ENCODE data around the gene SLC25A26. TPM values are rescaled to one million over a fixed set of nuclear protein-coding genes. Genes with fewer than 3 reads are reported as not detected.

SLC25A26 gene
- total RNA-seq, 1 donor from 2014 or later = 20.7 TPM

DNA sequence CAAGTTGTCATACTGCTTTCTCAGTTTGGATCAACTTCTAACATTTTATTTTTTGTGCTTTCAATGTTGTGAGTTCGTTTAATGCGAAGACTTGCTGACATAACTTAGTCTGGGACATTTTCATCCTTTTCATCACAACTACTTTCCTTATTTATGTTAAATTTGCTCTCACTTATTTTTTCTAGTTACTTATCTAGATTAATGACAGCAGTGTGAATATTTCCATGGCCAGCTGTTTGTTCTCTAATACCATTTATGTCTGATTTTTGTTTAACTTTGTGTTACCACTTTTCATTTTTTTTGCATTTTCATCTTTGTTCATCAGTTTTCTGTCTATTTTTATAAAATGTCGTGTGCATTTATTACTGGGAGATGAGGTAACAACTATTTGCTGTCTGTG lies 6.2 kb downstream of the SLC25A26 start:
- no peak for DNase-seq (ENCODE audit: low read depth)

DNA sequence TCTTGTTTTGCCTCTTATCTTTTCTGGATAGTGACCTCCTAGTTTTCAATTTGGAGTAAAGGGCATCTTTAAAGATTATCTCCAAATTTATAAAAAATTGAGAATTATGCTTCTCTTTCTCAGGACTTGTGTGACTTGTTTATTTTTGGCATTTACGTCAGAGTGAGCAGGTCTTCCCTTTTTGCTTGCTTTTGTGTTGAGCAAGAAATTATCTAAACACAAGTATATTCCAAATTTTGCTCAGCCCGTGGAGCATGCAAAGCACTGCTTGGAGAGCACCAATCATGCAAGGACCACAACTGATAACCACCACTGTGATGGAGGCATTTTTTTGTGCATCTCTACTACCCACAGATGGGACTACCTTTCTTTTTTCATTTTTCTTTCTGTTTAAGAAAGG lies 7.1 kb downstream of the SLC25A26 start:
- no peak for DNase-seq (ENCODE audit: low read depth)

DNA sequence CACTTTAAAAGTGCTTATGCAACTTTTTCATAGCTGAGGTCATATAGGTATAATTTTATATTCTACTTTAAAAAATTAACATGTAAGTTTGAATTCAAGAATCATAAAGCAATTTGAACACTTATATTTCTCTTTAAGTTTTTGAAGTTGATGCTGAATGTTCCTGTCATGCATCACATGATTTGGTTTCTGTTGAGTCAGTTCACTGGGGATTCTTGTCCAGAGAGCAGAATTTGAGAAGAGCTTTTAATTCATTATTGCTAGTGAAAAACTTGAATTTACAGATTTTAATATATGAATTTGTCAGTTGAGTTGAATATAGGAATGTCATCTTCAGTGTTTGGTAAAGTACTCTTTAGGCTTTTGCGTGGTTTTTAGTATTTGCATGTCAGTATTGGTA lies 7.9 kb downstream of the SLC25A26 start:
- peak; percentile 20 for DNase-seq (ENCODE audit: low read depth)

DNA sequence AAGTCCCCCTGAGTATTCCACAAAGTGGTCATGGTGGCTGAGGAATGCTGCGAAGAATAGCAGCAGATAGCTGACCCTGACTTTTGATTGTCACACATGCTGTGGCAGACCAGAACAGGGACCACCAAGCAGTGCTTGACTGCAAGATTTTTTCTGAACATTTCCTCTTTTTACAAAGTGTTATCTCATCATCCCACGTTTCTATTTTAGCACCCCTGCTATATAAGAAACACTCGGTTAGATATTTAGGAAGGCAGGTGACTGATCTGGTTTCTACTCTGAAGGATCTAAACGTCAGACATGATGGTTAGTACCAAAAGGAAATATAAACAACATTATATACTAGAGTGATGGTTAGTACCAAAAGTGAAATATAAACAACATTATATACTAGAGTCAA lies 9.1 kb downstream of the SLC25A26 start:
- no peak for DNase-seq (ENCODE audit: low read depth)

DNA sequence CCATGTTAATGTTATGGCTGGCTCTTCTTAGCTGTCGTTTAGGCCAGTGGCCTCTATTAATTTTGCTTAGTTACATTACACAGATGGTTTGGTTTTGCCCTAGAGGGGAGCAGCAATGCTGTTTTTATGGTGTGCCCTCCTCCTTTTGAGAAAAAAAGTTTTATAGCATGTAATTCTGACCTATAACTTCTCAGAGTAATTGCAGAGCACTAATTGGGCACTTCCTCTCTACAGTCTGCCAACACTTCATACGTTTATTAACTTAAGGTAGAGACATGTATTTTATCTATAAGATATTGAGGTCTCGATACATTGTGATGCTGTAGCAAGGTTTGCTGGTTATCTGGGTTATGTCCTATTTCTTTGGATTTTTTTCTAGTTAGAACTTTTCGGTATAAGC lies 12.2 kb downstream of the SLC25A26 start:
- DNase-seq (ENCODE audit: low read depth) = no peak

DNA sequence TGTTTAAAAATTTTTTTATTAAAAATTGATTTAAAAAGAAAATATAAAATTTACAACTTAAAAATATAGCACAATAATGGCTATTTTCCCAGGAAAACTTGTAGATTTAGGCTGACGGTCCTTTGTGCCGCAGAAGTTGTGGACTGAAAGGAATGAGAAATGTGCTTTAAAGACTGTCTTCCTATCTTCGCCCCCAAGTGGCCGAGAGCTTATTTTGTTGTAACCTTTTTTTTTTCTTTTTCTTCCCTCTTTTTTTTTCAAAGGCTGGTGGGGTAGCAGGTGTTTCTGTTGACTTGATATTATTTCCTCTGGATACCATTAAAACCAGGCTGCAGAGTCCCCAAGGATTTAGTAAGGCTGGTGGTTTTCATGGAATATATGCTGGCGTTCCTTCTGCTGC lies 15.5 kb downstream of the SLC25A26 start:
- DNase-seq (ENCODE audit: low read depth) = no peak

DNA sequence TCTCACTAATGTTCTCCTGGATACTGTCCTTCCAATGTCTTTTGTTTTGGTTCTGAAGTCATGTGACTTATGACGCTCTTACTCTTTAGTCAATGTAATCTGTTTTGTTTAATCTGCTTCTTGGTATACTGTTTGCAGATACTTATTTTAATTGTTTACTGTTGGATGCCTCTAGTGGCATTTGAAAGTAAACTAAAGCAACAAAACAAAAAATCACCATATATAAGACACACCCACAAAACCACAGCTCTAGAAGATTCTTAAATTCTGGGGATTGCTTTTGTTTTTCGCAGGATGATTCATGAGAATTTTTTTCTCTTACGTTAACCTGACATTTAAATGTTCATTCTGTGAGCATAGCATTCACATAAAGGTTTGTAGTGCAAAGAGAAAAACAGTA lies 16.8 kb downstream of the SLC25A26 start:
- no peak for DNase-seq (ENCODE audit: low read depth)

DNA sequence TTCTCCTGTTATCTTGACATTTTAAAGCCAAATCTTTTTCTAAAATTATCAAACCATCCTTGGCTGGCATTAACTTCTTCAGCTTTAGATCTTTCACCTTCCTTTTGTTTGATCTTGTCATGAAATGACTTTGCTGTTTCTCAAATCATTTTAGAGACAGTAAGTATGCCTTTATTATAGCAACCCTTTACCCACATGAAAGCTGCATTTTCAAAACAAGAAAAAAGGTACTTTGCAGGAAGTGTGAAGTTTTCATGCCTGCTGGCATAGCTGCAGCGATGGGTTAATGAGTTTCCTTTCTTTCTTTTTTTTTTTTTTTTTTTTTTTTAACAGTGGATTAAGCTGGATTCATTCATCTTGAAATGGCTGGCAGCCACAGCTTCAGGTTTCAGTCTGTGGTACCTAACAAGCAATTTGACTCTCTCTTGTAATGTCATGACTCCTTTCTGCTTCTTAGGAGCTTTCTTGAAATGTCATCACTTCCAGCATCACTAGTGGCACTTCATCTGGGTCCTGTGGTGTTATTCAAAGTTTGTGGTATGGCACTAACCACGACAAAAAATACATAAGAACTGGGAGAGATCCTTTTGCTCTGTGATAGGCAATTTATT lies 18.8 kb downstream of the SLC25A26 start:
- no peak for DNase-seq (ENCODE audit: low read depth)

DNA sequence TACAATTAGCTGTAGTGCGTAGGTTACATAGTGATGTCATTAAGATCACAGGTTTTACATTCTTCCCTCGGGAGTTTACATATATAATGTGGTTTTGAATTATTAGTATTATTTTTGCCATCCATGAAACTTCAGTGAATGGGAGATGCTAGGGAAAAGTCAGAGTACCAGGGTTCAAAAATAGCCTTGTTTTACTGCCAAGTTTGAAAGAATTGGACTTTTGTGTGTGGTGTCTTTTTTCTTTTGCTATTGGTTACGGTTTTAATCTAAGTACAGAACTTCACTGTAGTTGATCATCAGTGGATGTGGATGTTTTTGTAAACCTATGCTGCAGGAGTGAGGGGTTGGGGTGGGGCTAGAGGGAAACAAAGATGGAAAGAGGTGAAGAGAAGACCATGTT lies 20.7 kb downstream of the SLC25A26 start:
- DNase-seq (ENCODE audit: low read depth) = no peak

DNA sequence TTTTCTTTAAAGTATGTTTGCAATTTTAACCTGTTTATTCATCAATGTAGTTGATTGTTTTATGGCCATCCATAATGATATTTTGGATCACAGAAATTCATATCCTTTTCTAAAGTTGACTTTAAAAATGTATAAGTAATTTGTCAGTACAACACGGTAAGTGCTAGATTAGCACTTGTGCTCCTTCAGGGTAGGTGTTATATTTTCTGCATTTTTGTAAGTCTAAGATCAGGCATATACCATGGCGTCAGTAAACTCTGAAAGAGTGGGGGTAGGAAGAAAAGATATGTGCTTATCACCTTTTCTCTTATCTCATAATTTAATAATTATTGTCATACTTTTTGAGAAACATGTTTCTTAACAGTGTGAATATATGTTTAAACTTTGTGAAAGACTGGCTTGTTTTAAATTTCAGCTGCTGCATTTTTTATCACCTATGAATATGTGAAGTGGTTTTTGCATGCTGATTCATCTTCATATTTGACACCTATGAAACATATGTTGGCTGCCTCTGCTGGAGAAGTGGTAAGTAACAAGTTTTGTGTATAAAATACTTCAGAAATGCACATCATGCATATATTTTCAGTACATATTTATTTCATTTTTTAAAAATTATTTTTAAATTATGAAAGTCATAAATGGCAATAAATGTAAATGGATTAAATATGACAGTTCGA lies 22.1 kb downstream of the SLC25A26 start:
- DNase-seq (ENCODE audit: low read depth) = no peak

DNA sequence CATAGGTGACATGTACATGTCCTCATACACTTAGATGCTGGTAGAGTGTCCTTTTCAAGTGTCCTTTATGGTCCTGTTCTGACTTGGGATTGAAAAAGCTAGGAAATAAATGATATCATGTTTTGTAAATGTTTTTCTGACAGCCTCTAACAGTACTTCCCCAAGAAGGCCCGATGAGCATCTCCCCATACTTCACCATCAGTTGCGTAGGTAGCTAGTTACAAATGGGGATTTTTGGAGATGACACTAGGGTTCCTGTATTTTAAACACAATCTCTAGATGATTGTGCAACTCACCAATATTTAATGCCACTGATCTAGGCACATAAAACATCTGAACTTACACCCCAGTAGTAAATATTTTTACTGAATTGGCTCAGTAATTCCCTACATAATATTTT lies 27.8 kb downstream of the SLC25A26 start:
- DNase-seq (ENCODE audit: low read depth) = no peak

DNA sequence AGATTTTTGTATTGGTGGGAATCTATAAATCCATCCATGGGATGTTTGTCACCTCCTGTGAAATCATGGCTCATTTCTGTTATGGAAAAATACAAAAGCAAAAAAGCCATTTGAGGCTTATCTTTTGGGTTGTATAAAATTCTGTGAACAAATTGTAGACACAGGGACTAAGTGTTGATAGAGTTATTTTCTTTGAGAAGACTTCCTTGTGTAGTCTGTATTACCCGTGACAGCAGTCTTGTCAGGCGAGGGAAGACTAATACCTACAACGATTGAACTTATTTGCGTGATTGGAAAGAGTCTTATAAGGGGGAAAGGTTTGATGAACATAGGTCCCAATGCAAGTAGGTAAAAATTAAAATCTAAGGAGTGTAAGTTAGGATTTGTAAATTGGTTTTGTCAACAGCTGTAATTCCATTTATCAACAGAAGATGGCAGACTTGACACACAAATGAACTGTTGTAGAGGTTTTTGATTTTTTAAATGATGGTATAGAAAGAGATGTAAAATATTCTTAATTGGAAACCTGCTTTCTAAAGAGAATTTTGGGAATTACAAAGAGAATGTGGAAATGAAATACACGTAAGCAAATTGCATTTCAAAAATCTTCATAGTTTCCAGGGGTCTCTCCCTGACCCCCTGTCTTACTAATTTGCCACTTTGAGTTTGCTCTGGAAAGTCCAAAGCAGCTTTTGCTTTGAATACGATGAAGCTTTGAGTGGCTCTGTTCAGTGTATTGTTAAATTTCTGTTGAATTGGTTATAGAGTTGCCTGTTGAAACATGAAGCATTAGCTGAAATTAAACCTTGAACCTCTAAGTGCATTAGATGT lies 33.2 kb downstream of the SLC25A26 start:
- peak; percentile 60 for DNase-seq (ENCODE audit: low read depth)

DNA sequence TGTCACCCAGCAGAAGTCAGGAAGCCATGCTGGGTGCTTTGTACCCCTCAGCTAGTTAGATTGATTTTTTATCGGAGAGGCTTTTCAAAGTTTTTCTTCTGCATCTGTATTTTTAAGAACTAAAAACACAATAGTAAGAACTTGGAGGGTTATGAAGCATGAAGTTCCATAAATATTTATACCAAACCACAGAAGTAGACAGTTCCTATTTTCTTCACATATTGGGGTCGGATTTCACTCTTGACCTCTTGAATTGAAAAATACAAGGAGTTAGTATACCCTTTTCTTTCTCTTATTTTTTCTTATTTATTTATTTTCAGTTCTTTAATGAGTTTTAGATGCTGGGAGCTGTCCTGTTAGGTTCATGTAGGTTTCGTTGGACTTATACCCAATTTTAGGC lies 35.1 kb downstream of the SLC25A26 start:
- DNase-seq (ENCODE audit: low read depth) = peak; percentile 29

DNA sequence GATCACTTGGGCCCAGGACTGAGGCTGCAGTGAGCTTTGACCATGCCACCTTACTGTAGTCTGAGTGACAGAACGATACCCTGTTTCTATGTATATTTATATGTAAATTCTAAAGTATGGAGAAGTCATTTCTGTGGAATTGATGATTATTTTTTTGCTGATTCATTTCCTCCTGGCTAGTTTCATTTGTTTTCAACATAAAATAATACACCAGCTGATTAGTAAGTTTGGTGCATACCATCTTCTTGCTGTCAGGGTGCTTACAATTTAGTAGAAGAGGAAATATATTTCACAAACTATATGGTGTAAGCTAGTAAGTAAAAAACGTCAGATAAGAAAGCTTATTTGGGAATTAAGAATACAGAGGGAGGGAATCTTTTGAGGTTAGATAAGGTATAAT lies 36.0 kb downstream of the SLC25A26 start:
- no peak for DNase-seq (ENCODE audit: low read depth)

DNA sequence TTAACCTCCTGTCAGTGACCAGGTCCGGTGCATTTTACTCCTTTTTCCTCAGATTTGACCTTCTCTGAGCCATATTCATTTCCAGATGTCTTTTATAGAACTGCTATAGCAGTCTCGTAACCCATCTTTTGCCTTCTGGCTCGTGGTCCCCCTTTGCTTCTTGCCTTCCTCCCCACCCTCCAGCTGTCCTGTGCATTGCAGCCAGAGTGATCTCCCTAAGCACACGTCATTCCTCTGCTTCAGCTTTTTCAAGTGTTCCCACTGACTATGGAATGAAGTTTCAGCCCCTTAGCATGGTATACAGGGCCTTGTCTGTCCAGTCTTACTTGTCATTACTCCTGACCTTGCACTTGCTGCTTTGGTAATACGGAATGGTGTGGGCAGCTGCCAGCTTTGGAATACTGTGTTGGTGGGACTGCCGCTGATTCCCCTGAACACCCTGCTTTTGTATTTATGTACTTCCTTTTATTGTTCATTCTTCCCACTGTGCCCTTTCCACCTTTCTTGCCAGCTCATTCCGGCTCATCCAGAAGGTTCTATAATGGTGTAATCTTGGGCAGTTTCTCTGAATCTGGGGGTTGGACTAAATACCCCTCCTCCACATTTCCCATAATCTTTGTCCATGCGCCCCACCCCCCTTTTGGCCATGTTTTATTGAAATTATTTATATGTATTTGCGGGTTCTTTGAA lies 38.9 kb downstream of the SLC25A26 start:
- DNase-seq (ENCODE audit: low read depth) = peak; percentile 37

DNA sequence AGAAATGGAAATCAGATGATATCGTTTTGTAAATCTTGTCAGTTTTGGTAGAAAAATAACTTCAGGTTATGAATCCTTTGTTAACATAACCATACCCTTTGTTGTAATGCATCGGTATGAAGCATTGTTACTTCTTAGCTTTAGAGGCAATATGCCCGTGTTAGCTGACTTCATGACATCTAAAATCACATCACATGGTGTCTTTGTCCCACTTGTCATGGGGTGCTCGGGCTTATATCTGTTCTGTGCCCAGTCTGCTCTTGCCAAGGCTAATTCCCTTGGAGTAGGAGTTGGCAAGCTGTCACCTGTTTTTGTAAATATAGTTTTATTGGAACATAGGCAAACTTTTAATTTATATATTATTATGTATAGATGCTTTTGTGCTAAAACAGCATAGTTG lies 39.6 kb downstream of the SLC25A26 start:
- no peak for DNase-seq (ENCODE audit: low read depth)

DNA sequence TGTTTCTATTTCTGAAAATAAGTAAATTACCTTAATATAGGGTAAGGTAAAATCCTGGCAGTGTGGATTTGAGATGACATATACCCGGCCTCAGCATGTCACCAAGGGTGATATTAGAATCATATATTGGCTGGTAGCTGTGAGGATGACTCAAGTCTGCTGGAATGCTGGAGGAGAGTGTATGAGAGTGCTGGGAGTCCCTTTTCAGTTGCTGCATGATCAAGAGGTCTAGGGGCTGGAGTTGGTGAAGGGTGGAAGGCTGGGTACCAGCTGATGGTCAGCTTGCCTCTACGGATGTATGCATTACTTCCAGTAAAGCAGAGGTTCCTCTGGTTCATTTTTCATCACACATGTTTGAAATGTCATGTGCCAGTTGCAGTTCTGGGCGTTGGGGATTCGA lies 40.6 kb downstream of the SLC25A26 start:
- peak; percentile 42 for DNase-seq (ENCODE audit: low read depth)

DNA sequence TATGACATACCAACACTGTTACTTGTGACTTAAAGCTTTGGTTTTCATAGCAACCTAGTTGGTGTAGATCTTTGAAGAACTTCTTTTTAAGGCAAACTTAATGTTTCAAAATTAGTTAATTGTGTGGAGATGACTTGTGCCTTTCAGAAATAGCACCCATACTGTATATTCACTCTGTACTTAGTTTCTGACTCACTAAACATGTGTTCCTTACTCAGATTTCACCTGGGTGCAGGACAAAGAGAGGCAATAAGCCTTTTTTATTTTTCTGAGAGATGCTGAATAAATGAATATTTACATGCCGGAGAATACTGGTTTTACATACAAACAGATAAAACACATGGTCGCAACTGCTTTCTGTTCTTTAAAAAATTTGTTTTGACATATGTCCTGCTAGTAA lies 44.8 kb downstream of the SLC25A26 start:
- no peak for DNase-seq (ENCODE audit: low read depth)

DNA sequence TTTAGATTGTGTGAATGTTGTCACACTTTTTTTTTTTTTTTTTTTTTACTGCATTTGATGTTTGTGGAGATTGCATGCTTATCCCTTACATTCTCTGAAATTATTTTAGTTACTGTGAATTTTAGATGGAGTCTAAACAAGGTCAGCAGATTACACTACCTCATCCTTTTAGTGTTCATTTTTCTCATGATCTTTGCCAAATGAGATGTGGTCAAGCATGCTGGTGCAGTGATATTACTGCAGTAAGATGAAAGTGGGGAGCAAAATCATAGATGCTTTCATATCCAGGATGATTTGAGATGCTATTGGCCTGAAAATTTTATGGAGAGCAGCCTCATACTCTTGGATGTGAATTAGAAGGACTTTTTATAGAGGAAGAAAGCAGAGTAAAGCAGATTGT lies 45.8 kb downstream of the SLC25A26 start:
- DNase-seq (ENCODE audit: low read depth) = no peak

DNA sequence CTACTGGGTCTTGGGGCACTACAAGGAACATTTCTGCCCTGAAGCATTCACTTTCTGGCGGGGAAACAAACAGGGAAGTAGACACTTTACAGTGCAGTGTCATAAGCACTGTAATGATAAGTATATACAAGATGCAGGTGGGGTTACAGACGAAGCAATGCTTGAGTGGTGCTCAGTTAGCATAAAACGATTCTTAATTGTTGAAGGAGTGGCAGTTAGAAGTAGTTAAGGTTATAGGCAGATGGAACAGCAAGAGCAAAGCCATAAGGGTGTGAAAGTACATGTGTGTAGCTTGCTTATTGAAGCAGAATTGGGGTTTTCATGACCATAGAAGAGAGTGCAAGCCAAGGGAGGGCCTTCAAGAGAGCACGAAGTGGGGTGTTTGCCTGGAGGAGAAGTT lies 46.2 kb downstream of the SLC25A26 start:
- DNase-seq (ENCODE audit: low read depth) = peak; percentile 7

DNA sequence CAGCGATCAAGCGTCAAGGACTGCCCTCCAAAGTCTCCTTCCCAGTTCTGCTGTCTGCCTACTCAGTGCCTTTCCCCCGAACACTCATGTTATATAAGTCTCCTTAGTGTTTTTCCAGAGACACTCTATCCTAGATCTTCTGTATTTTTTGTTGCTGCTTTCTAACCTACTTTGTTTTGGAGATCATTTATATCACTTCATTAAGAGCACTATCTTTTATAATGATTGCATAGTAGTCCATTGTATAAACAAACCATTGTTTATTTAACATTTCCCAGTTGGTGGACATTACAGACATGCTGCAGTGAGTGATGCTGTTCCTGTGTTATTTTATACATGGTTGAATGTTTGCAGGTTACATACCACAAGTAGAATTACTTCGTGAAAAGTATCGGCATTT lies 47.1 kb downstream of the SLC25A26 start:
- DNase-seq (ENCODE audit: low read depth) = no peak

DNA sequence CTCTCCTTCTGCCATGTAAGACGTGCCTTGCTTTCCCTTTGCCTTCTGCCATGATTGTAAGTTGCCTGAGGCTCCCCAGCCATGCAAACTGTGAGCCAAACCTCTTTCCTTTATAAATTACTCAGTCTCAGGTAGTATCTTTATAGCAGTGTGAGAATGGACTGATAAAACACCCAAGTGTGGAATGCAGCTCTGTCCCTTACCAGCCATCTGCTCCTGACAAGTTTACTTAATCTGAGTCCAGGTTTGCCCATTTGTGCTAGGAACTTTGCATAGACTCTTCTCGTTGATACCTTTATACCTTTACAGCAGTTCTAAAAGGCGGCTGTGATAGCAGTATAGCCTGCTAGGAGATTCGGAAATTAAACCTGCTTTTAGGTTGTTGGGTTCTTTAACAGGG lies 48.1 kb downstream of the SLC25A26 start:
- no peak for DNase-seq (ENCODE audit: low read depth)

DNA sequence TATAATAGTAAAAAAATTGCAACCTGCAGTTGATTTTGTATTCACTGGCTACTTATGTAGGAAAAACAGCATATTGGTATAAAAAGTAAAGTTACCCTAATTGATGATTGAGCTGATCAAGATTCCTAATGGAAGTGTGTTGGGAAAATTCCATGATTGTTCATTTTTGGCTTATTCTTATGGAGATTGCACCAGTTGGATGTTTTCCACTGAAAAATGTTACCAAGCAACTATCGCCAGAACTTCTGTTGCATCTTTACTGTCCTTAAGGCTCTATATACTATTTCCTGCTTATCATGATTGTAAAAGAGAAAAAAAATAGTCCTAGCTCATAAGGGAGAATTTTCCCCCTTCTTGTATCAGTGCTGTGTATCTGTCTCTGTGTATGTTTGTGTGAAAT lies 48.6 kb downstream of the SLC25A26 start:
- no peak for DNase-seq (ENCODE audit: low read depth)
